Mesendoderm (in vitro differentiated cells): ENCODE measurements around the gene CIT.

Experiments used
- DNase-seq: peaks from one replicate; pipeline ENCODE4 v3.0.0; 2013
- H2AK5ac ChIP-seq: 2 replicates; pipeline ENCODE4 v1.6.1; 2013; ENCODE audit warnings: low read length, inconsistent platforms
- H2BK120ac ChIP-seq: 2 replicates; pipeline ENCODE4 v1.6.1; 2013; ENCODE audit warnings: low read depth, mild to moderate bottlenecking, low read length, moderate library complexity, mixed read lengths
- H2BK15ac ChIP-seq: replicated peaks from 2 replicates; pipeline ENCODE4 v1.6.1; 2013; ENCODE audit warnings: low read depth, mild to moderate bottlenecking, moderate library complexity
- H2BK5ac ChIP-seq: 2 replicates; pipeline ENCODE4 v1.6.1; 2013; ENCODE audit warnings: low read length, inconsistent platforms
- H3K18ac ChIP-seq: 2 replicates; pipeline ENCODE4 v1.6.1; 2013; ENCODE audit warnings: mild to moderate bottlenecking, low read length, mixed read lengths
- H3K23ac ChIP-seq: one replicate; pipeline ENCODE4 v1.6.1; 2013; ENCODE audit warnings: low read length
- H3K27ac ChIP-seq: 2 replicates; pipeline ENCODE4 v1.5.1; 2013; ENCODE audit warnings: low read depth, mild to moderate bottlenecking, inconsistent platforms, low read length, moderate library complexity
- H3K27me3 ChIP-seq: 2 replicates; pipeline ENCODE4 v1.6.1; 2013; ENCODE audit warnings: low read length, control low read depth, mild to moderate bottlenecking, inconsistent platforms; ENCODE audit not compliant: insufficient read depth, poor library complexity
- H3K36me3 ChIP-seq: 2 replicates; pipeline ENCODE4 v1.6.1; 2013; ENCODE audit warnings: low read length, inconsistent platforms; ENCODE audit not compliant: control insufficient read depth, insufficient read depth
- H3K4ac ChIP-seq: one replicate; pipeline ENCODE4 v1.6.1; 2013; ENCODE audit warnings: low read depth, mild to moderate bottlenecking, low read length, moderate library complexity
- H3K4me1 ChIP-seq: 2 replicates; pipeline ENCODE4 v1.6.1; 2013; ENCODE audit warnings: low read depth, low read length, inconsistent platforms; ENCODE audit not compliant: control insufficient read depth
- H3K4me2 ChIP-seq: 2 replicates; pipeline ENCODE4 v1.6.1; 2013; ENCODE audit warnings: low read length
- H3K4me3 ChIP-seq: 2 replicates; pipeline ENCODE4 v1.5.1; 2013; ENCODE audit warnings: mild to moderate bottlenecking, low read length
- H3K56ac ChIP-seq: one replicate; pipeline ENCODE4 v1.6.1; 2013; ENCODE audit warnings: low read length
- H3K79me1 ChIP-seq: 2 replicates; pipeline ENCODE4 v1.6.1; 2013; ENCODE audit warnings: low read length, inconsistent platforms
- H3K79me2 ChIP-seq: 2 replicates; pipeline ENCODE4 v1.6.1; 2013; ENCODE audit warnings: mild to moderate bottlenecking, low read length; ENCODE audit not compliant: control insufficient read depth, insufficient read depth
- H3K9ac ChIP-seq: 2 replicates; pipeline ENCODE4 v1.6.1; 2013; ENCODE audit warnings: low read length, inconsistent platforms
- H4K5ac ChIP-seq: one replicate; pipeline ENCODE4 v1.6.1; 2013; ENCODE audit warnings: low read length
- H4K8ac ChIP-seq: one replicate; pipeline ENCODE4 v1.6.1; 2013; ENCODE audit warnings: low read depth, mild to moderate bottlenecking, control low read depth, low read length, moderate library complexity
- WGBS: extraction: QIAGEN DNeasy Blood & Tissue Kit; methylation state at CpG from one replicate; pipeline ENCODE4 v1.1.7; 2013; ENCODE audit warnings: low lambda C conversion rate, missing lambda C conversion rate; ENCODE audit not compliant: insufficient coverage; ENCODE audit errors: extremely low coverage; 5-methylcytosine and 5-hydroxymethylcytosine counted together

Gene CIT

DNA sequence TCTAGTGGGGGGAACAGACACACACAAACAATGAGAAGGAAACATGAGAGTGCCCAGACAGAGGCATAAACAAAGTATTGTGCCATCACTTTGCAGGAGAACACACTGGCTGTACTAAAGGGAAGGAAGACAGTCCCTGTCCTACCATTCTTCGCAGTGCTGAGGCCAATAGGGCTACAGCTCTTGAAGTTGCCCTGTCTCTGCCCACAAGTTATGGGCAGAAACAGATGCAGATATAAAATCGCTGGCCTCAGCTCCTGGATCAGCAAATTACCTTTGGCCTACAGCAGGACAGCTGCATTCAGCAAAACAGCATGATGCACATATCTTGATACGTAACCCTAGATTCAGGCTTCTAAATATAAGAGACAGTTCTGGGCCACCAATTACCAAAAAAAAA, 232.2 kb downstream of the CIT start:
- Histone ChIP-seq H3K27ac (no peak overlapping the region), H2BK15ac (no peak overlapping the region), H3K79me2 (no peaks in the 10 kb centered on the region), H3K27me3 (no peaks in the 10 kb centered on the region), H3K4ac (no peak overlapping the region), H3K4me1 (no peaks in the 10 kb centered on the region), H2BK5ac (no peak overlapping the region), H3K56ac (no peak overlapping the region), H4K5ac (no peak overlapping the region), H2AK5ac (no peak overlapping the region), H4K8ac (no peak overlapping the region), H3K23ac (no peak overlapping the region), H3K4me3 (no peak overlapping the region), H3K9ac (no peak overlapping the region), H3K18ac (no peak overlapping the region), H3K79me1 (no peaks in the 10 kb centered on the region), H3K4me2 (no peak overlapping the region), H2BK120ac (no peak overlapping the region), H3K36me3 (no peaks in the 10 kb centered on the region)
- DNase-seq, result no peak
- WGBS, result no CpG with 5 or more reads among the region's 3 CpGs

DNA sequence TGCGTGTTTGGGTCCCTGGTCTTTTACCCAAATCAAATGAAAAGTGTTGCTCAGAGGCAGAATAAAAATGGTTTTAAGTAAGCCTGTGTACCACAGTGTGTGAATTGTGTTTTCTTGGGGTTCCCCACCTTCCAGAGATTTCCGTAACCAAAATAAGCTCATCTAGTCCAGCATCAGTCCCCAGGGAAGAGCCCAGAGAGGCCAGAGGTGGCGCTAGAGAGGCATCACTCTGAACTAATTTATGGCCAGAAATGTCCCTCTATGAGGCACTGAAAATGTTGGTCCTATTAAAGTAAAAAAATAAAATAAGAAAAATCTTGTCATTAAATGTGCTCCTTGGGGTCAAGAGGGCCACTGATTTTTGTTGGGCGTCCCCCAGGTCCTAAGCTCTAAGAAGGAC, 234.1 kb downstream of the CIT start:
- Histone ChIP-seq H3K79me1 (no peaks in the 10 kb centered on the region), H3K4ac (no peak overlapping the region), H3K18ac (no peak overlapping the region), H3K4me1 (no peaks in the 10 kb centered on the region), H3K79me2 (no peaks in the 10 kb centered on the region), H2BK120ac (no peak overlapping the region), H3K9ac (no peak overlapping the region), H3K27me3 (no peaks in the 10 kb centered on the region), H3K23ac (no peak overlapping the region), H3K4me3 (no peak overlapping the region), H3K4me2 (no peak overlapping the region), H3K56ac (no peak overlapping the region), H3K36me3 (no peaks in the 10 kb centered on the region), H2BK15ac (no peak overlapping the region), H2BK5ac (no peak overlapping the region), H4K8ac (no peak overlapping the region), H3K27ac (no peak overlapping the region), H4K5ac (no peak overlapping the region), H2AK5ac (no peak overlapping the region)
- DNase-seq, result peak; percentile 9
- no CpG with 5 or more reads among the region's 4 CpGs for WGBS
